Thyroid gland (tissue), 4 donors: ENCODE results near the gene OR2T27. TPM values are rescaled to one million over a fixed set of nuclear protein-coding genes. Genes with fewer than 3 reads are reported as not detected.
"Not testable (repeated sequence)": the region's sequence is repeated elsewhere in the genome, so short reads cannot be mapped to it uniquely, and the experiment has no call there.

Experiments used
- DNase-seq, 2 donors: peaks; one replicate each; pipeline ENCODE4 v3.0.0-alpha.2; 2019
- H3K27ac ChIP-seq, 3 donors: fragments of 200-600 bp; sonication (generic); 1 replicate in 2 of 3; 2 replicates in 1 of 3; pipeline ENCODE4 v1.5.1; 2016 to 2019; ENCODE audit warnings: mild to moderate bottlenecking in 1 of 3, moderate library complexity in 1 of 3
- H3K27me3 ChIP-seq: fragments of 200-600 bp; sonication (generic); one replicate; pipeline ENCODE4 v1.5.1; 2019
- H3K36me3 ChIP-seq, 2 donors: fragments of 200-600 bp; sonication (generic); one replicate each; pipeline ENCODE4 v1.5.1; 2016 to 2019
- H3K4me1 ChIP-seq, 2 donors: fragments of 200-600 bp; sonication (generic); one replicate each; pipeline ENCODE4 v1.5.1; 2017 to 2019
- H3K4me3 ChIP-seq, 3 donors: fragments of 200-600 bp; sonication (generic); replicated peaks in 1 of 3; 1 replicate in 2 of 3; 2 replicates in 1 of 3; pipeline ENCODE4 v1.5.1; 2016; ENCODE audit warnings: mild to moderate bottlenecking in 1 of 3
- H3K9me3 ChIP-seq: fragments of 200-600 bp; sonication (generic); one replicate; pipeline ENCODE4 v1.5.1; 2017
- POLR2A ChIP-seq, 2 donors: fragments of 450-650 bp; IDR thresholded peaks; one replicate each; pipeline ENCODE4 v1.6.1; 2017; ENCODE audit warnings: antibody characterized with exemption in 2 of 2, mild to moderate bottlenecking in 2 of 2, moderate library complexity in 1 of 2
- WGBS, 2 donors: methylation state at CpG; one replicate each; pipeline ENCODE4 v1.1.5; 2017; 5-methylcytosine and 5-hydroxymethylcytosine counted together
- intact Hi-C: fragments of 100-400 bp; cut with DNase I; formaldehyde crosslinking; loops from one replicate; pipeline ENCODE4 v1.15.1; 2023
- total RNA-seq, 4 donors: library from RNA; depleted of rRNA; stranded (reverse); fragments of >200 nt; gene quantifications; one replicate each; pipeline ENCODE4 v1.2.3, GENCODE V29; 2016
- TF ChIP-seq, protein P1 (sequence below), 6 experiments: fragments of 200-600 bp in 3 of 6; fragments of 450-650 bp in 3 of 6; sonication (generic) in 3 of 6; IDR thresholded peaks; one replicate each; pipeline ENCODE4 v1.5.1; 2016 to 2019; ENCODE audit warnings: antibody characterized with exemption in 6 of 6, mild to moderate bottlenecking in 2 of 6, inconsistent platforms in 1 of 6, moderate library complexity in 1 of 6

Gene OR2T27
- total RNA-seq, 4 donors from 2014 or later, result not detected

- H3K27ac ChIP-seq, H3K9me3 ChIP-seq, H3K27me3 ChIP-seq, H3K4me1 ChIP-seq, H3K36me3 ChIP-seq, DNase-seq, H3K4me3 ChIP-seq, intact Hi-C loops: not testable (repeated sequence)
- no CpG with 5 or more reads among the region's 4 CpGs for WGBS, 2 donors
These were observed 12.2 kb downstream of the OR2T27 start for GRCh38 chr1:248642971-248643651.

- DNase-seq, H3K9me3 ChIP-seq, H3K4me1 ChIP-seq, H3K36me3 ChIP-seq, H3K27me3 ChIP-seq, H3K27ac ChIP-seq, intact Hi-C loops, H3K4me3 ChIP-seq: not testable (repeated sequence)
- 88% methylated on average over 3 of the region's 5 CpGs; no CpG with 5 or more reads in 1 of the 2 donors for WGBS, 2 donors
These were observed 13.7 kb downstream of the OR2T27 start for GRCh38 chr1:248641583-248641982.

- WGBS, 2 donors, result no CpG with 5 or more reads among the region's 3 CpGs
- H3K36me3 ChIP-seq, H3K4me1 ChIP-seq, H3K27ac ChIP-seq, H3K27me3 ChIP-seq, H3K4me3 ChIP-seq, H3K9me3 ChIP-seq, intact Hi-C loops, DNase-seq: not testable (repeated sequence)
These were observed 14.4 kb downstream of the OR2T27 start for GRCh38 chr1:248640906-248641305.

DNA sequence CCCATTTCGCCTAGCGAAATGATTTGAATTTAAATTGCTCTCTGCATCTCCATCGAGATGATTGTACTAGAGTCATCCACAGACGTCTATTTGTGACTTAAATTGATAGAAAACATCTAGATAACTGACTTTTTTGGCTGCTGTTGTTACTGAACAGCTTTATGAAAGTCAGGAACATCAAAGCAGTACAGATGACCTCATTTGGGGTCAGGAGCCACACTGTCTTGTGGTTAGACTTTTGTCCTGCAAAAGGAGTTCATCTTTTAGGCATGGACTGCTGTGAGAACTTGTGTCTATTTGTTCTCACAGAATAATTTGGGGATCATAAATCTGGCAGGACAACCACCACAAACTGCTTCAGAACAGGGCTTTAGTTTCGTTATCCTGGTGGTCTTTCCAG, 15.7 kb downstream of the OR2T27 start:
- intact Hi-C loops, H3K9me3 ChIP-seq, H3K27me3 ChIP-seq, H3K27ac ChIP-seq, H3K36me3 ChIP-seq, DNase-seq, H3K4me3 ChIP-seq, H3K4me1 ChIP-seq: not testable (repeated sequence)
- no CpG with 5 or more reads among the region's 5 CpGs for WGBS, 2 donors

GRCh38 chr1:248636612-248637011, 18.7 kb downstream of the OR2T27 start:
- H3K9me3 ChIP-seq, H3K27ac ChIP-seq, H3K27me3 ChIP-seq, DNase-seq, H3K4me3 ChIP-seq, H3K36me3 ChIP-seq, intact Hi-C loops, H3K4me1 ChIP-seq: not testable (repeated sequence)
- WGBS, 2 donors, result 60 to 76% methylated on average over 1 to 3 of the region's 5 CpGs

GRCh38 chr1:248634991-248635390, 20.3 kb downstream of the OR2T27 start, which contains the start of gene OR2T11:
Gene OR2T11 (minus strand): TSS chr1:248635091. CDS start chr1:248627128, 7,963 bp downstream.
- H3K9me3 ChIP-seq, H3K27ac ChIP-seq, H3K36me3 ChIP-seq, H3K4me3 ChIP-seq, intact Hi-C loops, H3K27me3 ChIP-seq, DNase-seq, H3K4me1 ChIP-seq: not testable (repeated sequence)
- WGBS, 2 donors, result no CpG with 5 or more reads among the region's 2 CpGs

DNA sequence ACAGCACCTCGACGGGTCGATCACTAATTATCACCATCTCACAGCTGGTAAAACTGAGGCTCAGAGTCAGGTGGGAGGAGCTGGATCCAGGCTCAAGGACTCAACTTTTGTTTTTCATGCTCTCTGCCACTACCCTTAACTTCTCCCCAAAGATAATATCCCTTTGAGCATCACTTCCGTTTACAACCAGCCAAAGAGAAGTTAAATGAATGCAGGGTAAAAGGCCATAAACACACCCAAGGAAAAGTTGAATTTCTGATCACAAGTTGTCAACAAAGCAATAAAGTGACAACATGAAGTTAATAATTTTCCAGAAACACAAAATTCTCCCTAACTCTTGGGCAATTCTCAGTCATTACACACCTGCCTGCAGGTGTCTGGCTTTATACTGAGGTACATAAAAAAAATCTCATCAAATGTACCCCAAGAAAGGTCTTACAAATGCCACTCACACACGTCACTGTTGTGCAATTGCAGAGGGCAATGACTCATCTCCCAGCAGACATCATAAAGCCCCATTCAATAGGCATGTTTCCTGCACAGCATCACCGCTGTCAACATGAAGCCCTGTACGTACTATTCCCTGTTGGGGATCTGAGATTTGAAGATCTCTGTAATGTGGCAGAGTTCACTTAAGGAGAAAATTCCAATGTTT, 23.8 kb downstream of the OR2T27 start:
- intact Hi-C loops, result no loop called here
- H3K4me1 ChIP-seq, result no peaks in the 10 kb centered on the region
- no peak overlapping the region for H3K4me3 ChIP-seq
- no peak for DNase-seq
- no peaks in the 10 kb centered on the region for H3K36me3 ChIP-seq
- TF ChIP-seq POLR2A (IDR thresholded peaks at IDR 0.05), result no peak
- TF ChIP-seq, protein P1, sequence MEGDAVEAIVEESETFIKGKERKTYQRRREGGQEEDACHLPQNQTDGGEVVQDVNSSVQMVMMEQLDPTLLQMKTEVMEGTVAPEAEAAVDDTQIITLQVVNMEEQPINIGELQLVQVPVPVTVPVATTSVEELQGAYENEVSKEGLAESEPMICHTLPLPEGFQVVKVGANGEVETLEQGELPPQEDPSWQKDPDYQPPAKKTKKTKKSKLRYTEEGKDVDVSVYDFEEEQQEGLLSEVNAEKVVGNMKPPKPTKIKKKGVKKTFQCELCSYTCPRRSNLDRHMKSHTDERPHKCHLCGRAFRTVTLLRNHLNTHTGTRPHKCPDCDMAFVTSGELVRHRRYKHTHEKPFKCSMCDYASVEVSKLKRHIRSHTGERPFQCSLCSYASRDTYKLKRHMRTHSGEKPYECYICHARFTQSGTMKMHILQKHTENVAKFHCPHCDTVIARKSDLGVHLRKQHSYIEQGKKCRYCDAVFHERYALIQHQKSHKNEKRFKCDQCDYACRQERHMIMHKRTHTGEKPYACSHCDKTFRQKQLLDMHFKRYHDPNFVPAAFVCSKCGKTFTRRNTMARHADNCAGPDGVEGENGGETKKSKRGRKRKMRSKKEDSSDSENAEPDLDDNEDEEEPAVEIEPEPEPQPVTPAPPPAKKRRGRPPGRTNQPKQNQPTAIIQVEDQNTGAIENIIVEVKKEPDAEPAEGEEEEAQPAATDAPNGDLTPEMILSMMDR (IDR thresholded peaks at IDR 0.05), result no peak
- no peak overlapping the region for H3K27ac ChIP-seq
- no peaks in the 10 kb centered on the region for H3K27me3 ChIP-seq
- 79 to 80% methylated on average over 7 of the region's 7 CpGs for WGBS, 2 donors
- H3K9me3 ChIP-seq, result no peaks in the 10 kb centered on the region

GRCh38 chr1:248630551-248630950, 24.8 kb downstream of the OR2T27 start:
- Histone ChIP-seq H3K4me1 (no peaks in the 10 kb centered on the region), H3K27ac (no peak overlapping the region), H3K9me3 (no peaks in the 10 kb centered on the region), H3K36me3 (no peaks in the 10 kb centered on the region), H3K4me3 (no peak overlapping the region), H3K27me3 (no peaks in the 10 kb centered on the region)
- intact Hi-C loops, result no loop called here
- 77 to 89% methylated on average over 2 of the region's 2 CpGs for WGBS, 2 donors
- TF ChIP-seq POLR2A (IDR thresholded peaks at IDR 0.05), result no peak
- TF ChIP-seq, protein P1 (IDR thresholded peaks at IDR 0.05), result no peak
- no peak for DNase-seq
